Endodermal cell (in vitro differentiated cells): ENCODE data around the gene PTPRR. TPM values are rescaled to one million over a fixed set of nuclear protein-coding genes. Genes with fewer than 3 reads are reported as not detected.

Experiments used
- DNase-seq: peaks from one replicate; pipeline ENCODE4 v3.0.0-alpha.2; 2017
- H3K27ac ChIP-seq: 2 replicates; pipeline ENCODE4 v1.5.1; 2013; ENCODE audit warnings: mild to moderate bottlenecking, low read depth, low read length, moderate library complexity
- H3K27me3 ChIP-seq: 2 replicates; pipeline ENCODE4 v1.6.1; 2013; ENCODE audit warnings: mild to moderate bottlenecking, low read length, moderate library complexity; ENCODE audit not compliant: insufficient read depth, control insufficient read depth, poor library complexity, severe bottlenecking
- H3K36me3 ChIP-seq: 2 replicates; pipeline ENCODE4 v1.7.0; 2013; ENCODE audit warnings: mild to moderate bottlenecking, low read length, moderate library complexity; ENCODE audit not compliant: control insufficient read depth, insufficient read depth
- H3K4me1 ChIP-seq: one replicate; pipeline ENCODE4 v1.7.0; 2013; ENCODE audit warnings: low read length; ENCODE audit not compliant: control insufficient read depth, insufficient read depth
- H3K4me3 ChIP-seq: 2 replicates; pipeline ENCODE4 v1.5.1; 2013; ENCODE audit warnings: mild to moderate bottlenecking, low read length, moderate library complexity
- H3K9ac ChIP-seq: 2 replicates; pipeline ENCODE4 v1.6.1; 2013; ENCODE audit warnings: mild to moderate bottlenecking, low read length, moderate library complexity; ENCODE audit not compliant: poor library complexity, severe bottlenecking; ENCODE audit errors: extremely low read depth
- H3K9me3 ChIP-seq: 2 replicates; pipeline ENCODE4 v1.6.1; 2013; ENCODE audit warnings: mild to moderate bottlenecking, low read length, moderate library complexity; ENCODE audit not compliant: control insufficient read depth
- H3K27ac Mint-ChIP-seq: 2 replicates; pipeline ENCODE4 v1.8.0; 2020; ENCODE audit warnings: mixed read lengths
- H3K27me3 Mint-ChIP-seq: 2 replicates; pipeline ENCODE4 v1.8.0; 2021; ENCODE audit warnings: mild to moderate bottlenecking, mixed read lengths; ENCODE audit not compliant: insufficient read depth
- H3K36me3 Mint-ChIP-seq: 2 replicates; pipeline ENCODE4 v1.8.0; 2020; ENCODE audit warnings: low read depth, mixed read lengths
- H3K4me1 Mint-ChIP-seq: 2 replicates; pipeline ENCODE4 v1.8.0; 2020; ENCODE audit warnings: mixed read lengths
- H3K4me3 Mint-ChIP-seq: 2 replicates; pipeline ENCODE4 v1.8.0; 2020; ENCODE audit warnings: mild to moderate bottlenecking, moderate library complexity, mixed read lengths
- H3K9me3 Mint-ChIP-seq: 2 replicates; pipeline ENCODE4 v1.8.0; 2020; ENCODE audit warnings: mild to moderate bottlenecking, mixed read lengths
- CTCF ChIP-seq: fragments of 200-600 bp; sonication (generic); conservative IDR thresholded peaks from 2 replicates; pipeline ENCODE4 v1.5.0; 2021; ENCODE audit warnings: antibody characterized with exemption, mild to moderate bottlenecking
- WGBS, 2 experiments: methylation state at CpG; one replicate each; pipeline versions ENCODE4 v1.1.5 to v1.1.7; 2013; ENCODE audit warnings: missing lambda C conversion rate in 2 of 2, mixed read lengths in 1 of 2; ENCODE audit not compliant: insufficient coverage in 1 of 2, insufficient read length in 1 of 2; 5-methylcytosine and 5-hydroxymethylcytosine counted together
- total RNA-seq, 2 donors: library from RNA; stranded (reverse); fragmentation: NEBNext Ultra II Directional in 1 of 2; extraction: Animal tissue kit (Norgen Biotek cat#: 25700) in 1 of 2; gene quantifications; 2 replicates in 1 of 2; 3 replicates in 1 of 2; pipeline ENCODE4 v1.2.1, GENCODE V29; 2021

Gene PTPRR
- total RNA-seq, 2 donors from 2014 or later = 0.27 to 0.40 TPM

GRCh38 chr12:70643939-70644338 lies 276.6 kb downstream of the PTPRR start:
- TF ChIP-seq CTCF = no peak
- Mint-ChIP-seq H3K9me3 (no peaks in the 10 kb centered on the region), H3K36me3 (no peaks in the 10 kb centered on the region), H3K27me3 (no peaks in the 10 kb centered on the region), H3K4me3 (no peak overlapping the region), H3K27ac (no peak overlapping the region), H3K4me1 (no peaks in the 10 kb centered on the region)
- H3K36me3 ChIP-seq = no peaks in the 10 kb centered on the region
- H3K27me3 ChIP-seq = no peaks in the 10 kb centered on the region
- no peak for DNase-seq
- no peak overlapping the region for H3K27ac ChIP-seq
- H3K9me3 ChIP-seq = no peaks in the 10 kb centered on the region
- H3K9ac ChIP-seq = no peak overlapping the region
- no peaks in the 10 kb centered on the region for H3K4me1 ChIP-seq
- no peak overlapping the region for H3K4me3 ChIP-seq
- 75 to 90% methylated on average over 1 to 3 of the region's 3 CpGs for WGBS, 2 experiments

GRCh38 chr12:70641691-70642090 lies 278.8 kb downstream of the PTPRR start:
- TF ChIP-seq CTCF = no peak
- Mint-ChIP-seq H3K4me3 (no peak overlapping the region), H3K9me3 (no peaks in the 10 kb centered on the region), H3K36me3 (no peaks in the 10 kb centered on the region), H3K4me1 (no peaks in the 10 kb centered on the region), H3K27ac (no peak overlapping the region), H3K27me3 (no peaks in the 10 kb centered on the region)
- DNase-seq = no peak
- WGBS, 2 experiments = 57 to 86% methylated on average over 1 to 2 of the region's 2 CpGs
- Histone ChIP-seq H3K4me3 (no peak overlapping the region), H3K27ac (no peak overlapping the region), H3K9ac (no peak overlapping the region), H3K27me3 (no peaks in the 10 kb centered on the region), H3K36me3 (no peaks in the 10 kb centered on the region), H3K9me3 (no peaks in the 10 kb centered on the region), H3K4me1 (no peaks in the 10 kb centered on the region)

GRCh38 chr12:70640901-70641300 lies 279.6 kb downstream of the PTPRR start:
- Mint-ChIP-seq H3K9me3 (no peaks in the 10 kb centered on the region), H3K4me3 (no peak overlapping the region), H3K36me3 (no peaks in the 10 kb centered on the region), H3K27ac (no peak overlapping the region), H3K4me1 (no peaks in the 10 kb centered on the region), H3K27me3 (no peaks in the 10 kb centered on the region)
- WGBS, 2 experiments = 86% methylated on average over 1 of the region's 1 CpG; no CpG with 5 or more reads in 1 of the 2 experiments
- Histone ChIP-seq H3K9me3 (no peaks in the 10 kb centered on the region), H3K27me3 (no peaks in the 10 kb centered on the region), H3K4me3 (no peak overlapping the region), H3K9ac (no peak overlapping the region), H3K27ac (no peak overlapping the region), H3K4me1 (no peaks in the 10 kb centered on the region), H3K36me3 (no peaks in the 10 kb centered on the region)
- TF ChIP-seq CTCF = no peak
- DNase-seq = no peak
